GM18505 (cell line): ENCODE measurements around the gene TTC21A.

Experiments used
- ATAC-seq: cut with Tn5 transposase; IDR thresholded peaks from one replicate; pipeline ENCODE4 v1.9.1; 2021; ENCODE audit not compliant: unreplicated experiment
- POLR2A ChIP-seq: IDR thresholded peaks from 4 replicates; pipeline ENCODE4 v1.6.1; 2011; ENCODE audit warnings: borderline replicate concordance; ENCODE audit not compliant: insufficient read depth, insufficient read length; ENCODE audit errors: extremely low read depth

TTC21A gene

DNA sequence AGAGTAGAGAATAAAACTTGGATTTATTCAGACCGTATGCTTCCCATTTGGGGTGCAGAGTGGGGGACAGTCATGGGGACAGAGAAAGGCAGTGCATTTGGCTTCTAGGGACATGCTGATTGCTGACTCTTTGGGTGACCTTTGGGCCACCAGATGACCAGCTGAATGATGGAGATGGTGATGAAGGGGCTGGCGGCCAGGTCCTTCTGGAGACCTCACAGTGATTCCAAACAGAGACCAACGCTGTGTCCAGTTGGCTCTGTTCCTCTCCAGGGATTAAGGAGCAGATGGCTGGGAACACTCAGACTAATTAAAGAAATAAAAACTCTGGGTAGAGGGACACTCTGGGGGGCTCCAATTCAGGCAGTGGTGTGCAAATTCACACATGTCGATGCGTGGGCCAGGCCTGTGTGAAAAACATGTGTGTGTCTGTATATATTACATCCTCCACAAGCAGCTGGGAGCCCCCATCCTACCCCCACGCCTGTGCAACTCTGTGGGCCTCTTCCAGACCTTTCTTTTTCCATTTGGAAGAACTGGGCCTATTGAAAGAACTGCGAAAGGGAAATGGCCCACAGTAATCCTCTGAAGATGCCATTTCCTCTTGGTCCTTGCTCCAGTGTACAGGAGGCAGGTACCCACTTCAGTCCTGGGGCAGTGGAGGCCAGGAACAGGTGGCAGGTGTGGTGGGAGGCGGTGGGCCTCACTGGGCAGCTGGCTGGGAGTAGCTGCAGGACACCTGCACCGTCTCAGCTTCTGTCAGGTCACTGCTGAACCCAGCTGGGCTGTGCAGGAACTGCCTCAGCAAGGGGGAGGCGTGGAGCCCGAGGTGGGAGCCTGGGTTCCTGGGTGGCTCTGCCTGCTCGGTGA, 76.0 kb downstream of the TTC21A start:
- ATAC-seq: no peak
- no peak for TF ChIP-seq POLR2A

DNA sequence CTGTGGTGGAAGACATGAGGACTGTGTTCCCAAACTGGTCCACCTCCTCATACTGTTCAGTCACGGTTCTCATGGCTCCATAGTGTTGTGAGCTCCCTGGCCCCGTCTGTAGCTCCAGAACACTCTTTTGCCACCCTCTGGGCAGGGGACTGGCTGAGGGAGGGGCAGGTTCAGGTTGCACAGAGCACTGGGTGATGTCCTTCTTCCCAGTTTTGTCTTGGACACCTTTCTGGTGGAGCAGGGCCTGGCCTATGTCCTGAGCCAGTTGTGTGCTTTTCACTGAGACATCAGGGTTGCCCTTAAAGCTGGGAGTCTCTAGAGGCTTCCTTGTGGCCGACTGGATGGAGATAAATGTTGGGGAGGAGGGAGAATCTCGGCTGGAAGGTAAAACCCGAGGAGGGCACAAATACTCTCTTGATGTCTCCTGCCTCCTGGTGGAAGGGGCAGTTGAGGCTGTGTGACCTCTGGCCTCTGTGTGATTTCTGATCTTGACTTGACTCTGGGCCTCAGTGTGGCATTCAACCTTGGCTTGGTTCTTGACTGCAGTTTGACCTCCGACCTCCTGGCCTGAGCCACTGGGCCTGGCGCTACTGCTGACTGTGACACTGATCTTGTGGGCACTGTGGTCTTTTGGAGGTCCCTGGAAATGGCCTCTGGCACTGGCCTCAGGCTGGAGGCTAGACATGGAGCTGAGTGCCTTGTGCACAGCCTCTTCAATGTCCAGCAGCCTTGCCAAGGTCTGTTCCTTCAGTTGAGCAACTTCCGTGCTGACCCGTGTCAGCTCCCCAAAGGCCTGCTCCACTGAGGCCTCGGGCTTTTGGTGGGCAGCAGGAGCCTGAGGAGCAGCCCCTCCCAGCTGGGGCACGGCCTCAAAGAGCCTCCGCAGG, 76.8 kb downstream of the TTC21A start:
- ATAC-seq: no peak
- no peak for TF ChIP-seq POLR2A

DNA sequence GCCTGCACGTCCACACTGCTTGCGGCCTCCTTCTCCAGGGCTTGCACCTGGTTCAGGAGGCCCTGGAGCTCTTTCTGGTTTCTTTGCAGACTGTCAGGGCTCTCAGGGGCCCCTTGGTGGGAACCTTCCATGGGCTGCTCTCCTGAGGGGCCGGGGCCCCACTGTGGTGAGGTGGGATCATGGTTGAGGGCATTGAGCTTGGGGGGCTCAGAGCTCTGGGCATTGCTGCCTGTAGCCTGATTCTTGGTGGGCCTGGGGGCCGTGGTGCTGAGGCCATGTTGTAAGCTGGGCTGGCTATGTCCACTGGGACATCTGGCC, 77.4 kb downstream of the TTC21A start:
- ATAC-seq: no peak
- no peak for TF ChIP-seq POLR2A

DNA sequence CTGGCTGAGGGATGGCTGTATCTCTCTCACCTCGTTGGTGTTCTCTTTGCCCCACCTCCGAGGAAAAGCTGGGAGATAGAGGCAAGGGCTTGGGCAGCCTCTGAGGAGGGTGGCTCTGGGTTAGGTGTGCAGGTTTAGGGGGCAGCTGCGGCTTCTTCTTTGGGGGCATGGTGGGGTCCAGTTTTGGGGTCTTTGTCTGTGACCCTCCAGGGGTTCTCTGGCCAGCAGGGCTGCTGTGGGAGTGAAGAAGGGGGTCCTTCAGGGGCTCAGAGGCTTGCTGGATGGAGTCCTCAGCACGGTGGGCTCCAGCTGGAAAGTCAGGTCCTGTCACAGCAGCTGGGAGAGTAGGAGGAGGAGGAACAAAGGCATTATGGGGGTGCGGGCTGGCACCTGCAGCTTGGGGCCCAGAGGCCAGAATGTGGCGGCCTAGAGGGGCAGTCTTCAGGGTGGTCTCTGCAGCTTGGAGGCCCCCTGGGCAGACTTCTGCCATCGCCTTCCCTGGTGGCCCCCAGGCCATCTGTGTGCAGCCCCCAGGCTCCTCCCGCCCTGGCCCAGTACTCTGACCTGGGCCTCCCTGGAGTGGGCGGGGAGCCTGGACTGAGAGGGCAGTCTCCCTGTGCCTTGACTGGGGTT, 78.0 kb downstream of the TTC21A start:
- TF ChIP-seq POLR2A: no peak
- ATAC-seq: no peak

DNA sequence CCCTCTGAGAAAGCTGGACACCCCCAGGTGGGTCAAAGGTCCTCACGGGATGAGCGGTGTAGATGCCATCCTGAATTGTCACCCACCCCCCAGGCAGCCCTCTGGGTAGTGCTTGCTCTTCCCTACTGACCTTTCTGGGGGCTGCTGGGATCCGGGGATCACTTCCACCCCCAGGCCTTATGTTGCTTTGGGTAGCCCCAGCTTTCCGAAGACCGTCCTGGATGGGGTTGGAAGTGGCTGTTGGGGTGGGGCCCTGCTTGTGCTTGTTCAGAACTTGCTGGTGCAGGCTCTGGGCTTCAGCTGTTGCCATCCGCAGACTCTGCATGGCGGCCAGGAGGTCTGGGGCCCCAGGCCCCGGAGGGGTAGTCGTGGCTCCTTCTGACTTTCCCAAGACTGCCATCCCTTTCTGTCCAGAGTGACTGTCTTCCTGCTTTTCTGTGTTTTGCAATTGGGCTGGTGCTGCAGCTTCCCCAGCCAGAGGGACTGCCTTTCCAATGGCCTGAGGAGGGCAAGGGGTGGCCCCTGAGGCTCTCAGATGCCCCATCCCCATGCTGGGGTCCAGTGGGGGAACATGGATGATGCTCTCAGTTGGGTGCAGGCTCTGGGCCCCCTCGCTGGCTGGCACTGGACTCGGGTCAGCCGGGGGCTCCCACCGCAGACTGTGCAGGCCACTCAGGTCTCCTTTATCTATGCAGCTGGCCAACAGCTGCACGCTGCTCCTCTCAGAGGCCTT, 78.6 kb downstream of the TTC21A start:
- ATAC-seq: no peak
- TF ChIP-seq POLR2A: no peak

DNA sequence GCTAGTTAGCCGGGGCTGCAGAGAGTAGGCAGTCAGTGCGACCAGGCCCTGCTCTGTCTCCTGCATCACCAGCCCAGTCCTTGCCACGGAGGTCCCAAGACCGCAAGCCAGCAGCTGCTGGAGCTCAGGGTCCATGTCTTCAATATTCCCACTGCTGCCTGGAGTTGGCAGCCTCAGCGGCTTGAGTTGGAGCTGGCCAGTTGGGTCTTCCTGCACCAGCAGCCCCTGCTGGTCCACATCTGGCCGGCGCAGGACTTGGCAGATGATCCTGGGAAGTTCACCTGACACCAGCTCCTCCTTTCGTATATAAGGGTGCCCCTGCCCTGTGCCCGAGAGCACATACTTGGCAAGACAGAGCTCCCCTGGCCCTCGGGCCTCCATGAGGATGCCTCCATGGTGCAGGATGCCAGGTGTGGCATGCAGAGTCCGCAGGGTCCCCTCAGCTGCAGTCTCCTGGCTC, 79.2 kb downstream of the TTC21A start:
- no peak for TF ChIP-seq POLR2A
- no peak for ATAC-seq

DNA sequence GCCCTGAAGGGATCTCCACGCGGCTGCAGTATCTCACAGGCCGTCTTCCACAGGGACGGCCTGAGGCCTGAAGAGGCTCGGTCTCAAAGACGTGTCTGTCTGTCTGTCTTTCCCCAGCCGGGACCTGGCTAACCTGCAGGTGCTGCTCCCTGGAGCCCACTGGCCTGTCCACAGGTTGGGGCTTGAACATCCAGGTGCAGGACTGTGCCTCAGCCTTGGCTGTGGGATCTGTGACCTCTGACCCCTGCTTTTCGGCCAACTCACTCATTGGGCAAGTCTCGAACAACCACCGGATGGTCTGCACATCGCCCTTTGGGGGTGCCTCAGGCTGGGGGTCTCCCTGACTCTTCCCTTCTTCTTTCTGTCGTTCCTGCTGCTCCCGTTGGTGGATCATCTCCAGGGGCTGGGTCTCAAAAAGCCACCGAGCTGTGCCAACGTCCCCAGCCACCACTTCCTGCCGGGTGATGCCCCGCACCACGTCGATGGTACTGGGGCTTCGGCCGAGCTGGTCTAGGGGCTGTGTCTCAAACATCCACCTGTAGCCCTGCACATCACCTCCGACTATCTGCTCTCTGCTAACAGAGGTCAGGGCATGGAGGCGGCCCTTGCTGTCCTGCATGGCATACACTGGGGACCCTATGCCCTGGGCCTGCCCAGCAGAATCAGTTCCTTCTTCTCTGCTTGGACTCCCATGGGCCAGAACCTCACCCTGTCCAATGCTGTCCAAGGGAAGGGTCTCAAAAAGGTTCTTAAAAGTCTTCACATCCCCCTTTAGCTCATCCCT, 80.1 kb downstream of the TTC21A start:
- TF ChIP-seq POLR2A: no peak
- no peak for ATAC-seq
